ENCODE measurements around the gene OTUB2.

Gene OTUB2

GRCh38 chr14:94036313-94037167 lies 10.4 kb downstream of the OTUB2 start:
- H3K9me3 Mint-ChIP-seq: no peaks in the 10 kb centered on the region
- peaks cover 4% of the 10 kb centered on the region for H3K4me1 Mint-ChIP-seq (ENCODE audit: low read depth)
- DNase-seq: peak; percentile 85
- no peak overlapping the region for H3K27ac Mint-ChIP-seq
- no peaks in the 10 kb centered on the region for H3K27me3 Mint-ChIP-seq
- H3K4me3 Mint-ChIP-seq: no peak overlapping the region
- H3K36me3 Mint-ChIP-seq (ENCODE audit: low read depth): no peaks in the 10 kb centered on the region

- Mint-ChIP-seq H3K9me3 (no peaks in the 10 kb centered on the region), H3K36me3 (ENCODE audit: low read depth) (no peaks in the 10 kb centered on the region), H3K27ac (no peak overlapping the region), H3K4me1 (ENCODE audit: low read depth) (peaks cover 4% of the 10 kb centered on the region), H3K4me3 (no peak overlapping the region), H3K27me3 (no peaks in the 10 kb centered on the region)
- DNase-seq: no peak
Measured at GRCh38 chr14:94037954-94038353, 11.8 kb downstream of the OTUB2 start.

GRCh38 chr14:94038510-94038909 lies 12.4 kb downstream of the OTUB2 start:
- Mint-ChIP-seq H3K9me3 (no peaks in the 10 kb centered on the region), H3K4me3 (no peak overlapping the region), H3K27ac (peak overlapping the region; percentile 60), H3K4me1 (ENCODE audit: low read depth) (peaks cover 4% of the 10 kb centered on the region), H3K36me3 (ENCODE audit: low read depth) (peaks cover 5% of the 10 kb centered on the region), H3K27me3 (no peaks in the 10 kb centered on the region)
- DNase-seq: no peak

- no peaks in the 10 kb centered on the region for H3K9me3 Mint-ChIP-seq
- peaks cover 4% of the 10 kb centered on the region for H3K4me1 Mint-ChIP-seq (ENCODE audit: low read depth)
- peak overlapping the region; percentile 60 for H3K27ac Mint-ChIP-seq
- H3K36me3 Mint-ChIP-seq (ENCODE audit: low read depth): peaks cover 10% of the 10 kb centered on the region
- no peaks in the 10 kb centered on the region for H3K27me3 Mint-ChIP-seq
- H3K4me3 Mint-ChIP-seq: no peak overlapping the region
- DNase-seq: no peak
Measured at GRCh38 chr14:94038921-94039629, 12.9 kb downstream of the OTUB2 start.

- H3K9me3 Mint-ChIP-seq: no peaks in the 10 kb centered on the region
- no peaks in the 10 kb centered on the region for H3K27me3 Mint-ChIP-seq
- no peak for DNase-seq
- peak overlapping the region; percentile 2 for H3K27ac Mint-ChIP-seq
- no peak overlapping the region for H3K4me3 Mint-ChIP-seq
- peaks cover 22% of the 10 kb centered on the region for H3K36me3 Mint-ChIP-seq (ENCODE audit: low read depth)
- peaks cover 4% of the 10 kb centered on the region for H3K4me1 Mint-ChIP-seq (ENCODE audit: low read depth)
Measured at GRCh38 chr14:94040247-94040646, 14.1 kb downstream of the OTUB2 start.

- H3K4me3 Mint-ChIP-seq: no peak overlapping the region
- DNase-seq: no peak
- H3K27ac Mint-ChIP-seq: peak overlapping the region; percentile 2
- H3K4me1 Mint-ChIP-seq (ENCODE audit: low read depth): peaks cover 4% of the 10 kb centered on the region
- no peaks in the 10 kb centered on the region for H3K9me3 Mint-ChIP-seq
- H3K27me3 Mint-ChIP-seq: no peaks in the 10 kb centered on the region
- peaks cover 28% of the 10 kb centered on the region for H3K36me3 Mint-ChIP-seq (ENCODE audit: low read depth)
Measured at GRCh38 chr14:94040796-94041195, 14.7 kb downstream of the OTUB2 start.

GRCh38 chr14:94041551-94042346 lies 15.6 kb downstream of the OTUB2 start:
- DNase-seq: no peak
- peaks cover under 1% of the 10 kb centered on the region for H3K4me1 Mint-ChIP-seq (ENCODE audit: low read depth)
- no peak overlapping the region for H3K4me3 Mint-ChIP-seq

GRCh38 chr14:94042433-94043091 lies 16.4 kb downstream of the OTUB2 start:
- no peak overlapping the region for H3K4me3 Mint-ChIP-seq
- H3K27ac Mint-ChIP-seq: peak overlapping the region; percentile 29

More at GRCh38 chr14:94041551-94042346, 15.6 kb downstream of the OTUB2 start:
- Mint-ChIP-seq H3K9me3 (no peaks in the 10 kb centered on the region), H3K27me3 (no peaks in the 10 kb centered on the region), H3K27ac (peak overlapping the region; percentile 10), H3K36me3 (ENCODE audit: low read depth) (peaks cover 37% of the 10 kb centered on the region)

GRCh38 chr14:94043111-94043755 lies 17.1 kb downstream of the OTUB2 start:
- Mint-ChIP-seq H3K4me3 (no peak overlapping the region), H3K9me3 (no peaks in the 10 kb centered on the region), H3K36me3 (ENCODE audit: low read depth) (peaks cover 52% of the 10 kb centered on the region), H3K27ac (peak overlapping the region; percentile 29), H3K27me3 (no peaks in the 10 kb centered on the region), H3K4me1 (ENCODE audit: low read depth) (no peaks in the 10 kb centered on the region)
- DNase-seq: no peak

More at GRCh38 chr14:94042433-94043091, 16.4 kb downstream of the OTUB2 start:
- Mint-ChIP-seq H3K36me3 (ENCODE audit: low read depth) (peaks cover 45% of the 10 kb centered on the region), H3K27me3 (no peaks in the 10 kb centered on the region), H3K4me1 (ENCODE audit: low read depth) (no peaks in the 10 kb centered on the region), H3K9me3 (no peaks in the 10 kb centered on the region)
- DNase-seq: no peak

GRCh38 chr14:94043756-94044475 lies 17.8 kb downstream of the OTUB2 start:
- peak; percentile 29 for DNase-seq
- Mint-ChIP-seq H3K36me3 (ENCODE audit: low read depth) (peaks cover 59% of the 10 kb centered on the region), H3K27ac (no peak overlapping the region), H3K27me3 (no peaks in the 10 kb centered on the region), H3K4me3 (no peak overlapping the region), H3K4me1 (ENCODE audit: low read depth) (no peaks in the 10 kb centered on the region), H3K9me3 (no peaks in the 10 kb centered on the region)

GRCh38 chr14:94044476-94045091 lies 18.4 kb downstream of the OTUB2 start:
- H3K36me3 Mint-ChIP-seq (ENCODE audit: low read depth): peaks cover 66% of the 10 kb centered on the region
- no peaks in the 10 kb centered on the region for H3K9me3 Mint-ChIP-seq
- no peak overlapping the region for H3K27ac Mint-ChIP-seq
- DNase-seq: peak; percentile 29
- no peaks in the 10 kb centered on the region for H3K27me3 Mint-ChIP-seq
- no peaks in the 10 kb centered on the region for H3K4me1 Mint-ChIP-seq (ENCODE audit: low read depth)
- no peak overlapping the region for H3K4me3 Mint-ChIP-seq

- Mint-ChIP-seq H3K27ac (no peak overlapping the region), H3K9me3 (no peaks in the 10 kb centered on the region), H3K27me3 (no peaks in the 10 kb centered on the region), H3K36me3 (ENCODE audit: low read depth) (peaks cover 71% of the 10 kb centered on the region), H3K4me3 (no peak overlapping the region), H3K4me1 (ENCODE audit: low read depth) (no peaks in the 10 kb centered on the region)
- DNase-seq: peak; percentile 22
Measured at GRCh38 chr14:94045101-94045500, 19.0 kb downstream of the OTUB2 start.
